C4-2B (cell line): ENCODE measurements around the gene ACTR3C.

Experiments
- H3K27ac ChIP-seq: fragments of 450-650 bp; 2 replicates; pipeline ENCODE4 v1.5.1; 2017
- ZFX ChIP-seq: fragments of 450-650 bp; IDR thresholded peaks from 2 replicates; pipeline ENCODE4 v1.6.1; 2017
- TF ChIP-seq, protein P1 (sequence below): fragments of 450-650 bp; conservative IDR thresholded peaks from 2 replicates; pipeline ENCODE4 v1.5.1; 2017; ENCODE audit warnings: mild to moderate bottlenecking

Gene ACTR3C

DNA sequence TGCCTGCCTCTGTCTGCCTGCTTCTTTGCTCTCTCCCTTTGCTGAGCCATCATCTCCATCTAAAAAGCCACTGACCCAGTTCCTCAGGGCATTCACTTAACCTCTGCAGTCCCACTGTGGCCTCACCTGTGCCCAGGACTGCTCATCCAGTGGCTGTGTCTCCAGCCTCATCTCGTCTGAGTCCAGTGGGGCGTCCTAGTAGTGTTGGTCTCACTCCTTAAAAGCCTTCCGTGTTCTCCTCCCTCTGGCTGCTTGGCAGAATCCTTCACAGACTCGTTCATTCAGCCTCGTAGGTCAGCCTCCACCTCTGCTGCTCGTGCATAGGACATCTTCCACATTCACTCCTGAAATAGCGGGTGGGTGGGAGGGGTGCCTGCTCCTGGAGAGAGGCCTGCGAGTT lies 10.8 kb upstream of the ACTR3C start:
- H3K27ac ChIP-seq, result no peak overlapping the region
- TF ChIP-seq, protein P1, sequence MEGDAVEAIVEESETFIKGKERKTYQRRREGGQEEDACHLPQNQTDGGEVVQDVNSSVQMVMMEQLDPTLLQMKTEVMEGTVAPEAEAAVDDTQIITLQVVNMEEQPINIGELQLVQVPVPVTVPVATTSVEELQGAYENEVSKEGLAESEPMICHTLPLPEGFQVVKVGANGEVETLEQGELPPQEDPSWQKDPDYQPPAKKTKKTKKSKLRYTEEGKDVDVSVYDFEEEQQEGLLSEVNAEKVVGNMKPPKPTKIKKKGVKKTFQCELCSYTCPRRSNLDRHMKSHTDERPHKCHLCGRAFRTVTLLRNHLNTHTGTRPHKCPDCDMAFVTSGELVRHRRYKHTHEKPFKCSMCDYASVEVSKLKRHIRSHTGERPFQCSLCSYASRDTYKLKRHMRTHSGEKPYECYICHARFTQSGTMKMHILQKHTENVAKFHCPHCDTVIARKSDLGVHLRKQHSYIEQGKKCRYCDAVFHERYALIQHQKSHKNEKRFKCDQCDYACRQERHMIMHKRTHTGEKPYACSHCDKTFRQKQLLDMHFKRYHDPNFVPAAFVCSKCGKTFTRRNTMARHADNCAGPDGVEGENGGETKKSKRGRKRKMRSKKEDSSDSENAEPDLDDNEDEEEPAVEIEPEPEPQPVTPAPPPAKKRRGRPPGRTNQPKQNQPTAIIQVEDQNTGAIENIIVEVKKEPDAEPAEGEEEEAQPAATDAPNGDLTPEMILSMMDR, result no peak
- TF ChIP-seq ZFX, result no peak

DNA sequence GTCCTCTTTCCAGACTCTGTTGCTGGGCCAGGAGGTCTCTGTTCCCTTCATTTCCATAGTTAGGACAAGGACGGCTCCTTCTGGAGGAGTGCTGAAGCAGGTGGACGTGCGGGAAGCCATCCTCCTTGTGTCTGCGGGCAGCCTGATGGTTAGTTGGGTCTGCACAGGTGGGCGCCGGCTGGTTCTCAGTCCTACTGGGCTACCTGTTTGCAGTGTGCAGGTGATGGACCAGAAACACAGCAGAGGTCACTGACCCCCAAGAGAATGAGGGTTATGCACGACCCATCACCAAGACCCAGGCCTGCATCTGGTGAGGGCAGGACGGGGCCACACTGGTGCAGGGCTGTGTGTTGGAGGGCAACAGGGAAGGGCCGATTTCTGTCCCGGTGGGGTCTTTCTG lies 10.3 kb upstream of the ACTR3C start:
- no peak for TF ChIP-seq ZFX
- TF ChIP-seq, protein P1, result no peak
- no peak overlapping the region for H3K27ac ChIP-seq

DNA sequence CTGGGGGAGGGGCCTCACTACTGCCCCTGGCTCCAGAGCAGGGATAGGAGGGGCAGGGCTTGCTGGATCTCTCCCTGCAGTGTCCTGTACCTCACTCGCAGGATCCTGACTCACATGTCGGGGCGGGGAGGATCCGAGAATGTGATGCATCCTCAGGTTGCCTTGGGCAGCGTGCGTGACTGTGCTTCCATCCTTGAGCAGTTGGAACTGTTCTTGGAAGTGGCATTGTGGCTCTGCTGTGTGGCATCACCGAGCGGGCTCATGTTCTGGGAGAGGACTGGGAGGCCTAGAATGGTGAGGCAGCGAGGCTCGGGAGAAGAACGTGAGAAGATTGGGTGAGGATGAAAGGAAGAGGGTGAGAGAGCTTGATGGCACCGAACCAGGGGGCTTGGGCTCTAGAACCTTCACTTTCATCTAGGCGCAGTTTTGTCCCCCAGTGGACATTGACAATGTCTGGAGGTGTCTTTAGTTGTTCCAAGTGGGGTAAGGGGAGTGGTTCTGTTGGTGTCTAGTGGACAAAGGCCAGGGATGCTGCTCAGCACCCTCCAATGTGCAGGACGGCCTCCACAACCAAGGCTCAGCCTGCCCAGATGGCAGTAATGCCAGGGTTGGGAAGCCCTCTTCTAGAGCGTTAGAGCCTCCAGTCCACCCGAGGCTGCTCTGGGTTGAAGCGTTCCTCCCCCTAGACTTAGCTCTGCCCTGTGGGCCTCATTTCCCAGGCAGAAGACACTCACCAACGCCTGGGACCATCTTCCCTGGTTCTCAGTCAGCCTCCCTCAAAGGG lies 9.7 kb upstream of the ACTR3C start:
- no peak overlapping the region for H3K27ac ChIP-seq
- TF ChIP-seq, protein P1, result no peak
- no peak for TF ChIP-seq ZFX

DNA sequence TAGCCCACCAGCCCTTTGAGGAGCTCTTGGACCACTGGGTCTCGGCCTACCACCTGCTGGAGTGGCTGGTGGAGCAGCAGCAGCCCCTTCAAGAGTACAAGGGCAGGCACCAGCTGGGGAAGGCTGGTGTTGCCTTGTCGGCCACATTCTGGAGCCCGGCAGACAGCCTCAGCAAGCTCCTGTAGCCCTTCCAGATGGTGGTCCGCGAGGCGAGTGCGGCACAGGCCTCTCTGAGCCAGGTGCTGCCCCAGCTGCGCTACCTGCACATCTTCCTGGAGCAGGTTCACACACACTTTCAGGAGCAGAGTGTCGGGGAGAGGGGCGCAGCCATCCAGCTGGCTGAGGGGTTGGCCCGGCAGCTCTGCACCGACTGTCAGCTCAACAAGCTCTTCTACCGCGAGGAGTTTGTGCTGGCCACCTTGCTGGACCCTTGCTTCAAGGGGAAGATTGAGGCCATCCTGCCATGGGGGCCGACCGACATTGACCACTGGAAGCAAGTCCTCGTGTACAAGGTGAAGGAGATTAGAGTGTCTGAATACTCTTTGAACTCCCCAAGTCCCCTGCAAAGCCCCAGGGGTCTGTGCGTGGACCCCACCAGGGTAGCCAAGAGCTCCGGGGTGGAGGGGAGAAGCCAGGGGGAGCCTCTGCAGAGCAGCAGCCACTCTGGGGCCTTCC lies 7.0 kb upstream of the ACTR3C start:
- TF ChIP-seq ZFX, result no peak
- TF ChIP-seq, protein P1, result no peak
- no peak overlapping the region for H3K27ac ChIP-seq

DNA sequence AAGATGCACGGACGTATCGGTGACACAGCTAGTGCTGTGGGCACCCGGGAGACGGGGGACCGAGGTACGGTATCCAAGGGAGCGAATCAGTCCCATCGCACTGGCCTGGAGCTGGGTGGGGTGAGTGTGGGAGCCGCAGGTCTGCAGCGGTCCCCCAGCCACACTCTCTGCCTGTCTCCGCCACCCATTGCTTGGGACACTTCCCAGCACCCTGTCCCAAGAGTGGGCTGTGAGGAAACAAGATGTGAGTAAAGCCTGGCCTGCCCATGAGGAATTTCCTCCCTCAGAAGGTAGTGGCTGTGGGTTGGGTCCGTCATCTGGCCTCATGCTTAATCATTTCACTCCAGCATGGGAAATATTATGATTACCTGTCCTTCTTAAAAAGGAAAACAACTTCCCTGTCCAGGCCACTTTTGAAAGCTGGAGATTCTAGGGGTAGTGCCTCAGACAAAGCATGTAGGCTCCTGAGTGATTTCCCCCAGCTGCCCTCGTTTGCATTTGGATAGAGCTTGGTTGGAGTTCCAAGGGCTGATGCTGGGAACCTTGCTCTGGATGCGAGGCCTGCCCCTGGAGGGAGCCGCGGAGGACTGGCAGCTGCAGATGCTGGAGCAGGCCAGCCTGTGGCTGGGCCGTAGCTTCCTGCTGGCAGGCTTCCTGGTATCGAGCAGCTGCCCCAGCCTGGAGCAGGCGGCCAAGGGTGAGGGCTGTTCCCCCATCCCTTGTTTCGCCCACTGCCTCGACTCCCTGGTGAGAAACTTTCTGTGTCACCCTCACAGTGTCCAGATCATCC lies 6.2 kb upstream of the ACTR3C start:
- no peak overlapping the region for H3K27ac ChIP-seq
- TF ChIP-seq, protein P1, result no peak
- no peak for TF ChIP-seq ZFX

DNA sequence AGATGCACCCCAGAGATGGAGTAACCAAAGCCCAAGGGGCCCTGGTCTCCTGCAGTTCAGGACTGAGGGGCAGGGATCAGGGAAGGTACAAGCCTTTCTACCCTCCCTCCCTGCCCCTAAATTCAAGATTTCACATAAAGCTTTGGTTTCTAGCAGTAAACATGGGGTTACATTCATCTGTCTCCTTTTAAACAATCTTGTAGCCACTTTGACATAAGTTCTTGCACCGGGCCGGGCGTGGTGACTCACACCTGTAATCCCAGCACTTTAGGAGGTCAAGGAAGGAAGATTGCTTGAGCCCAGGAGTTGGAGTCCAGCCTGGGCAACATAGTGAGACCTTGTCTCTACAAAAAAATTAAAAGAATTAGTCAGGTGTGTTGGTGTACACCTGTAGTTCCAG lies 4.0 kb upstream of the ACTR3C start:
- H3K27ac ChIP-seq, result no peak overlapping the region
- TF ChIP-seq, protein P1, result no peak
- no peak for TF ChIP-seq ZFX
